A549 (cell line): Measurements from ENCODE around the gene FBN2. TPM values are rescaled to one million over a fixed set of nuclear protein-coding genes. Genes with fewer than 3 reads are reported as not detected.

Experiments used
- ATAC-seq, 2 experiments: fragments of 200-7000 bp in 1 of 2; fragments of >200 bp in 1 of 2; cut with Nextera tagmentation in 1 of 2; cut with Tn5 transposase in 1 of 2; 3 replicates each; pipeline versions ENCODE4 v1.8.0 to v1.9.1; 2018 to 2020; ENCODE audit warnings: mild to moderate bottlenecking in 1 of 2, moderate library complexity in 1 of 2
- CTCF ChIA-PET: fragments of 300-600 bp; sonication (Branson Sonifier 250); formaldehyde crosslinking; extraction: SDS; loops from one replicate; lab custom pipeline; 2021; ENCODE audit warnings: antibody characterized with exemption, inconsistent platforms; lab: Yijun Ruan, JAX
- POLR2A ChIA-PET: fragments of 350-600 bp; formaldehyde crosslinking; extraction: SDS; loops from one replicate; lab custom pipeline; 2021; ENCODE audit warnings: antibody characterized with exemption, inconsistent platforms; lab: Yijun Ruan, JAX
- DNase-seq, 2 experiments: peaks; one replicate each; pipeline versions ENCODE4 v3.0.0 to v3.0.0-alpha.2; 2011 to 2016; ENCODE audit warnings: low read depth in 1 of 2, low spot score in 1 of 2
- FAIRE-seq: peaks from 2 replicates; lab custom pipeline; 2011; peaks lifted over from hg19 to GRCh38; lab: Jason Lieb, UNC
- H3K27ac ChIP-seq, 2 experiments: fragments of >200 bp; sonication (Bioruptor Twin); formaldehyde crosslinking; 3 replicates each; pipeline ENCODE4 v1.5.1; 2016 to 2017
- H3K4me1 ChIP-seq: fragments of >200 bp; sonication (Bioruptor Twin); formaldehyde crosslinking; 3 replicates; pipeline ENCODE4 v1.6.1; 2016
- H3K4me2 ChIP-seq: fragments of >200 bp; sonication (Bioruptor Twin); formaldehyde crosslinking; 3 replicates; pipeline ENCODE4 v1.6.1; 2016
- H3K4me3 ChIP-seq: fragments of >200 bp; sonication (Bioruptor Twin); formaldehyde crosslinking; 3 replicates; pipeline ENCODE4 v1.5.1; 2016
- H3K9me3 ChIP-seq: fragments of >200 bp; sonication (Bioruptor Twin); formaldehyde crosslinking; 3 replicates; pipeline ENCODE4 v1.6.1; 2016
- CEBPB ChIP-seq, 2 experiments: fragments of >200 bp in 1 of 2; sonication (Bioruptor Twin) in 1 of 2; formaldehyde crosslinking in 1 of 2; IDR thresholded peaks; 2 replicates each; pipeline ENCODE4 v1.6.1; 2012 to 2016
- CHD2 ChIP-seq: fragments of 150-350 bp; IDR thresholded peaks from 2 replicates; pipeline ENCODE4 v1.6.1; 2014; ENCODE audit warnings: low read length; ENCODE audit not compliant: partially characterized antibody
- EHF ChIP-seq: fragments of 250-450 bp; sonication (Bioruptor Pico); IDR thresholded peaks from 2 replicates; pipeline ENCODE4 v1.5.0; 2020; ENCODE audit warnings: mild to moderate bottlenecking
- EHMT2 ChIP-seq: fragments of 200-600 bp; sonication (generic); IDR thresholded peaks from 2 replicates; pipeline ENCODE4 v1.6.1; 2016; ENCODE audit warnings: antibody characterized with exemption, low read depth, mild to moderate bottlenecking, moderate library complexity
- ESRRA ChIP-seq: fragments of 150-350 bp; IDR thresholded peaks from 2 replicates; pipeline ENCODE4 v1.6.1; 2014; ENCODE audit warnings: mild to moderate bottlenecking, low read length, borderline replicate concordance
- GATA3 ChIP-seq: IDR thresholded peaks from 2 replicates; pipeline ENCODE4 v1.6.1; 2012; ENCODE audit warnings: borderline replicate concordance
- HES2 ChIP-seq: fragments of >200 bp; sonication (Bioruptor Twin); formaldehyde crosslinking; IDR thresholded peaks from 2 replicates; pipeline ENCODE4 v1.6.1; 2016
- HOXA7 ChIP-seq: fragments of 250-450 bp; sonication (Bioruptor Pico); IDR thresholded peaks from 2 replicates; pipeline ENCODE4 v1.5.0; 2020; ENCODE audit warnings: mild to moderate bottlenecking, moderate library complexity
- HOXB5 ChIP-seq: fragments of 250-450 bp; sonication (Bioruptor Pico); IDR thresholded peaks from 2 replicates; pipeline ENCODE4 v1.5.0; 2020; ENCODE audit warnings: mild to moderate bottlenecking, moderate library complexity
- KDM5A ChIP-seq: fragments of 200-600 bp; sonication (generic); IDR thresholded peaks from 2 replicates; pipeline ENCODE4 v1.6.1; 2016; ENCODE audit warnings: antibody characterized with exemption, mild to moderate bottlenecking
- MAX ChIP-seq: IDR thresholded peaks from 2 replicates; pipeline ENCODE4 v1.6.1; 2012
- MYC ChIP-seq: IDR thresholded peaks from 2 replicates; pipeline ENCODE4 v1.6.1; 2012; ENCODE audit warnings: mild to moderate bottlenecking, inconsistent platforms, low read length, improper control_type of control experiment, borderline replicate concordance
- NFE2L2 ChIP-seq: fragments of 150-350 bp; conservative IDR thresholded peaks from 2 replicates; pipeline ENCODE4 v1.6.1; 2014; ENCODE audit warnings: low read length
- NPAS2 ChIP-seq: fragments of 250-450 bp; sonication (Bioruptor Pico); IDR thresholded peaks from 2 replicates; pipeline ENCODE4 v1.8.0; 2022; ENCODE audit warnings: mild to moderate bottlenecking, moderate library complexity, borderline replicate concordance
- NR3C1 ChIP-seq: fragments of >200 bp; sonication (Bioruptor Twin); formaldehyde crosslinking; IDR thresholded peaks from 3 replicates; pipeline ENCODE4 v1.6.1; 2017
- PHF8 ChIP-seq: fragments of 200-600 bp; sonication (generic); IDR thresholded peaks from 2 replicates; pipeline ENCODE4 v1.6.1; 2016; ENCODE audit warnings: low read depth, mild to moderate bottlenecking, antibody characterized with exemption, moderate library complexity, borderline replicate concordance
- POLR2AphosphoS2 ChIP-seq: conservative IDR thresholded peaks from 2 replicates; pipeline ENCODE4 v1.6.1; 2012; ENCODE audit warnings: low read length, improper control_type of control experiment, inconsistent platforms
- RARB ChIP-seq: fragments of 250-450 bp; sonication (Bioruptor Pico); IDR thresholded peaks from 2 replicates; pipeline ENCODE4 v1.8.0; 2021; ENCODE audit warnings: mild to moderate bottlenecking, moderate library complexity
- SMC3 ChIP-seq: fragments of >200 bp; sonication (Bioruptor Twin); formaldehyde crosslinking; IDR thresholded peaks from 3 replicates; pipeline ENCODE4 v1.6.1; 2018; ENCODE audit warnings: inconsistent platforms
- SREBF2 ChIP-seq: fragments of 450-650 bp; IDR thresholded peaks from 2 replicates; pipeline ENCODE4 v1.6.1; 2014; ENCODE audit warnings: mild to moderate bottlenecking, moderate library complexity
- USF2 ChIP-seq: fragments of 450-650 bp; IDR thresholded peaks from 2 replicates; pipeline ENCODE4 v1.6.1; 2014; ENCODE audit warnings: antibody characterized with exemption
- ZFP36 ChIP-seq: fragments of 450-650 bp; IDR thresholded peaks from 2 replicates; pipeline ENCODE4 v1.6.1; 2014; ENCODE audit warnings: borderline replicate concordance; ENCODE audit not compliant: partially characterized antibody
- ZNF302 ChIP-seq: fragments of 250-450 bp; sonication (Bioruptor Pico); IDR thresholded peaks from 2 replicates; pipeline ENCODE4 v1.9.0; 2021; ENCODE audit warnings: inconsistent platforms, mild to moderate bottlenecking, moderate library complexity
- WGBS: methylation state at CpG from one replicate; pipeline ENCODE4 v1.1.6; 2017; ENCODE audit errors: missing lambda C conversion rate; 5-methylcytosine and 5-hydroxymethylcytosine counted together
- polyA plus RNA-seq, 4 experiments: library from polyadenylated mRNA; depleted of rRNA in 3 of 4; stranded (reverse); fragments of >200 nt; fragmentation: RNase III in 1 of 4; extraction: RNeasy Plus Mini Kit Qiagen cat#74134 plus additional on column Dnase treatment in 1 of 4; gene quantifications; 2 replicates in 3 of 4; 3 replicates in 1 of 4; pipeline ENCODE4 v1.2.3, GENCODE V29; 2011 to 2017

Gene FBN2
- polyA plus RNA-seq, 2 of the 4 experiments (the other 2 are of a cell fraction): 22.2 to 22.7 TPM

GRCh38 chr5:128532127-128532526, 5.9 kb downstream of the FBN2 start:
- ChIA-PET POLR2A (no interaction called here), CTCF (no interaction called here)
- no peak for FAIRE-seq
- no peak for DNase-seq
- ATAC-seq: no peak
- Histone ChIP-seq H3K4me2 (no peak overlapping the region), H3K9me3 (no peaks in the 10 kb centered on the region), H3K4me1 (peaks cover 24% of the 10 kb centered on the region; the same call in 2 of the 3 replicates), H3K27ac (no peak overlapping the region), H3K4me3 (no peak overlapping the region)
- TF ChIP-seq MYC (no peak), MAX (no peak), HOXA7 (no peak), SMC3 (no peak), EHF (CRISPR knock-in tag) (no peak), HES2 (no peak), HOXB5 (CRISPR knock-in tag) (no peak), CEBPB (IDR thresholded peaks at IDR 0.05) (no peak), NPAS2 (no peak)
- 43% methylated on average over 3 of the region's 3 CpGs for WGBS

- FAIRE-seq: no peak
- ChIA-PET POLR2A (no interaction called here), CTCF (no interaction called here)
- Histone ChIP-seq H3K27ac (no peak overlapping the region), H3K4me2 (no peak overlapping the region), H3K4me1 (no peaks in the 10 kb centered on the region), H3K4me3 (no peak overlapping the region), H3K9me3 (no peaks in the 10 kb centered on the region)
- no peak for ATAC-seq
- TF ChIP-seq ESRRA (no peak), HOXB5 (CRISPR knock-in tag) (no peak), EHF (CRISPR knock-in tag) (no peak), SMC3 (no peak), HOXA7 (no peak), EHMT2 (no peak), NFE2L2 (no peak), SREBF2 (no peak), HES2 (no peak), USF2 (no peak), ZNF302 (no peak), ZFP36 (no peak), POLR2AphosphoS2 (no peak)
- DNase-seq: no peak
- WGBS: 81% methylated on average over 5 of the region's 5 CpGs
Measured at GRCh38 chr5:128528637-128529255, 9.3 kb downstream of the FBN2 start.

- CTCF ChIA-PET: no interaction called here
- FAIRE-seq (no peak), ATAC-seq (no peak), DNase-seq (no peak)
- no peaks in the 10 kb centered on the region for H3K9me3 ChIP-seq
- 59% methylated on average over 2 of the region's 2 CpGs for WGBS
- no peaks in the 10 kb centered on the region for H3K4me1 ChIP-seq
- no peak overlapping the region for H3K4me3 ChIP-seq
- TF ChIP-seq CHD2 (no peak), KDM5A (no peak), HES2 (no peak), GATA3 (no peak), HOXA7 (no peak), PHF8 (no peak), ESRRA (no peak), USF2 (no peak), NR3C1 (no peak), RARB (CRISPR knock-in tag) (no peak), SMC3 (no peak)
- TF ChIP-seq, all 56 proteins: peak for 0
- Histone ChIP-seq H3K27ac (no peak overlapping the region), H3K4me2 (no peak overlapping the region)
- POLR2A ChIA-PET: no interaction called here
Measured at GRCh38 chr5:128528126-128528525, 9.9 kb downstream of the FBN2 start.
